A204.1 (cell line): ENCODE results near the gene ZNF37A.
"Not testable (repeated sequence)": the region's sequence is repeated elsewhere in the genome, so short reads cannot be mapped to it uniquely, and the experiment has no call there.

Experiments
- FAIRE-seq: peaks from 2 replicates; lab custom pipeline; 2012; peaks lifted over from hg19 to GRCh38; lab: Jason Lieb, UNC

The ZNF37A gene

DNA sequence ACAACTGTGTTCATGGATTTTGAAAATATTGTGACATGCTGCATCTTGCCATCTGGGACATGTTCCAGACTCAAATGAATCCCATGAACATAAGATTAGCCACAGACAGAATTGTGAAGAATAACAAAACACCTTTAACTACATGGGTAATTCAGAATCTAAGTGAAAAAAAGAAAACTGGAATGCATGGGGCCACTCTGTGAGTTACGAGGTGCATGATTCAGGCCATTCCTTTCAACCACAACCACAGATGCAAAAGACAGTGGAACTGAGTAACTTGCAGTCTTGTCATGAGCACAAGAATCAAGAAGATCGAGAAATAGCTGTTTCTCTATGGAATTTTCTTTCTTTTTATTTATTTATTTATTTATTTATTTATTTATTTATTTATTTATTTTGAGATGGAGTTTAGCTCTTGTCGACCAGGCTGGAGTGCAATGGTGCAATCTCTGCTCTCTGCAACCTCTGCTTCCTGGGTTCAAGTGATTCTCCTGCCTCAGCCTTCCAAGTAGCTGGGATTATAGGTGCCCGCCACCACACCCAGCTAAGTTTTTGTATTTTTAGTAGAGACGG, 56.8 kb downstream of the ZNF37A start:
- not testable (repeated sequence) for FAIRE-seq

DNA sequence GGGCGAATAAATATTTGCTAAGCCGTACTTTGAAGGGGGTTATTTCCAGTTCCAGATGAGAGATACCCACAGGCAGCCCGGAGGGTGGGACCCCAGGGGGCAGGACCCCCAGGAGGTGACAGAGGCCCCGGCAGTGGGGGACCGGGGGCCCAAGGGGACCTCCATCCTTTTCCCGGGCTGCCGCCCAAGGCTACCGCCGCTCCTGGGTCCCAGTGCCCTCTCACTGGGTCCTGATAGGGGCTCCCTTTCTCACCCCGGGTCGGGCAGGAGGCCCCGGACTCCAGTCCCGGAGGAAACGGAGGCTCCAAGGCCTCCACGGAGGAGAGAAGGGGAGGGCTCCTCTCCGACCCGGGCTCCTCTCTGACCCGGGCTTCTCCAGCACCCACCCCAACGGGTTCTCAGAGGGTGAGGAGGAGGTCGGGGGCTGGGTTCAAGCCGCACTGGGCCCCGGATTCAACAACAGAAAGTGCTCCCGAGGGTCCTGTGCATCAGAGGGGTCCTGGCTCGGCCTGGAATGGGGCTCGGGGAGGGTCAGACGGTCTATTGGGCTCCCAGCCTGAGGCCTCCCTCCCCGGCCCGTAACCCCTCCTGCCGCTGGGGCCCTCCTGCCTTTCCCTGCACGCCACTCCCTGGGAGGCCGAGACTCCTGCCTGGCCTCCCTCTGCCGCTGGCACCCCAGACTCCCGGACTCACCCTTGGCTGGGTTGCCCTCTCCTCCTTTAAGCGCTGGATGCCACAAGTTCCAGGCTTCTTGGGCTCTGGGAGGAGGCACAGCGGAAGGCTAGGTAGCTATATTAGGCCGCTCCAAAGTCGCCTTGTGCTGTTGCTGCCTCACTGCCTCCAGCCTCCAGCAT, 62.5 kb downstream of the ZNF37A start:
- no peak for FAIRE-seq

DNA sequence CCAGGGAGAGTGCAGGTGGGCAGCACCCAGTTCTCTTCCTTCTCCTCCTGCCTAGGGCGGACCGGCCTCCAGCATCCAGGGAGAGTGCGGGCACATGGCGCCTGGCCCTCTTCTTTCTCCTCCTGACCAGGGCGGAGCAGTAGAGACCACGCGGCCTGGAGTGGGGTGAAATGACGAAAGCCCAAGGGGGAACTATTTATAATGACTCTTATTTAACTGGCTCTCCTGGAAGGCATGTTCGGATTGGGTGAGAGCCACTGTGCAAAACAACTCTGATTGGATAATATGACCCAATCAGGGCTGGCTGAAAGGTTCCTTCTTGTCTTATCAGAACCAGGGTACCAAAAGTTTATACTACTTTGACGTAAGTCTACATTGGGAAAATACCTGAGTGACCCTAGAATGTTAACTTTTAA, 63.1 kb downstream of the ZNF37A start:
- FAIRE-seq: no peak

DNA sequence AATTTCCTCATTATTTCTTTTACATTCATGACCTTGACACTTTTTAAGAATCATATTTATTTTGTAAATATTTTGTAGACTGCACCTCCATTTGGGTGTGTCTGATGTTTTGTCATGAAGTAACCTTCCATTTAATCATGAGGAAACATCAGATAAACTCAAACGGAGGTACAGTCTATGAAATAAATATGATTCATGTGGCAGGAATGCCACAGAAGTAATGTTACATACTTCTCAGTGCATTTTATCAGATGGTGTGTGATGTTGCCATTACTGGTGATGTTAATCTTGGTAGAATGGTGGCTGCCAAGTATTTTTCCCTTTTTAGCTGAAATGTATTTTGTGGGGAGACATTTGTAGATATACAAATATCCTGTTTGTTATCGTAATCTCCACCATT, 64.9 kb downstream of the ZNF37A start:
- no peak for FAIRE-seq

DNA sequence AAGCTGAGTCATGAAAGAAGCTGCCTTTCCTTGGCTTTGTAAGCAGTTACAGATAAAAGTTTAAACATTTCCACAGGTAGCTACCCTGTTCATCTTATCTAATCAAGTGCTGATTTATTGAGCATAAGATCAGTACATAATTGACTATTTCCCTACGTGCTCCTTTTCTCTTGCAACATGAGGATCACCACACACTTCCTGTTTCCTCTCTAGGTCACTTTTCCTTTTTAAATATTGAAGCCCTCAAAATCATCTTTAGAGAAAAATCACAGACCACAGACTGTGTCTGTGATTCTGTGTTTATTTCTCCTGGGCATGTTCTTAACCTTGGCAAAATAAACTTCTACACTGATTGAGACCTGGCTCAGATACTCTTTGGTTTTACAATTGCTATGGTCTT, 69.5 kb downstream of the ZNF37A start:
- no peak for FAIRE-seq

DNA sequence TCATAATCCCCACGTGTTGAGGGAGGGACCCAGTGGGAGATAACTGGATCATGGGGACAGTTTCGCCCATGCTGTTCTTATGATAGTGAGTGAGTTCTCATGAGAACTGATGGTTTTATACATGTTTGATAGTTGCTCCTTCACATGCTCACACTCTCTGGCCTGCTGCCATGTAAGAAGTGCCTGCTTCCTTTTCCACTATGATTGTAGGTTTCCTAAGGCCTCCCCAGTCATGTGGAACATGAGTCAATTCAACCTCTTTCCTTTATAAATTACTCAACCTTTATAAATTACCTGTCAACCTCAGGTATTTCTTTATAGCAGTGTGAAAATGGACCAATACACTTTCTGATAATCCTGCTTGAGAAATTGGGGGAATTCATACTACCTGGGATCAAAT, 80.2 kb downstream of the ZNF37A start:
- FAIRE-seq: no peak

DNA sequence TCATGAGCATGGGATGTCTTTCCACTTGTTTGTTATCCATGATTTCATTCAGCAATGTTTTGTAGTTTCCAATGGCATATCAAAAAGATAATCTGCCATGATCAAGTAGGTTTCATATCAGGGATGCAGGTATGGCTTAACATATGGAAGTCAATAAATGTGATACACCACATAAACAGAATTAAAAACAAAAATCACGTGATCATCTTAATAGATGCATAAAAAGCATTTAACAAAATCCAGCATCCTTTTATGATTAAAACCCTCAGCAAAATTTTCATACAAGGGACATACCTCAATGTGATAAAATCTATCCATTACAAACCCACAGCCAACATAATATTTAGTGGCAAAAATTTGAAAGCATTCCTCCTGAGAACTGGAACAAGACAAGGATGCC, 90.3 kb downstream of the ZNF37A start:
- FAIRE-seq: no peak
